HG03103 (cell line): ENCODE data around the gene XRN1.
"Not testable (repeated sequence)": the region's sequence is repeated elsewhere in the genome, so short reads cannot be mapped to it uniquely, and the experiment has no call there.

Experiments
- ATAC-seq: cut with Tn5 transposase; IDR thresholded peaks from one replicate; pipeline ENCODE4 v1.9.1; 2021; ENCODE audit warnings: low read depth; ENCODE audit not compliant: unreplicated experiment

XRN1 gene

DNA sequence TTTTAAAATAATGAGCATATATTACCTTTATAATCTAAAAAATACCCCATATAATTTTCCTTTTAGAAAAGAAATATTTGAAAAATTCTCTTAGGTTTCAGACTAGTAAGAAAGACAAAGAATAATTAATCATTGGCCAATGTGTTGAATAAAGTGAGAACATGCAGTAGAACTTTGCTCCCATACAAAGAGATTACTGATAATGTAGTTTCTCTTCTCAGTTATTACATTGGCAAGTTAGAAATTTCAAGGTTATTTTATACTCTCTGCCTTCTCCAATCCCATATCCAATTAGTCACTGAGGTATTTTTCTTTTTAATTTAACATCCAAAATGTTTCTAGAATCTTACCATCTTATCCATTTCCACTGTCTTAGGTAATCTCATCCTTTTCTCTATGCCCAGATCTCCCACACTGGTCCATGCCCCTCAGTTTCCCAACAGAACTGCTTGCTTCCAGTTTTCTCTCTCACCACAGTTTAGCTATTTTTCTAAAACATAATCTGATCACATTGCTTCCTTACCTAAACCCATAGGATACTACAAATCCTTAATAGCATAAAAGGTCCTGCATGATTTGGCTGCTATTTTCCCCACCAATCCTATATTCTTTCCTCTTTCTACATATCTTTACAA lies 10.8 kb downstream of the XRN1 start:
- ATAC-seq = no peak

DNA sequence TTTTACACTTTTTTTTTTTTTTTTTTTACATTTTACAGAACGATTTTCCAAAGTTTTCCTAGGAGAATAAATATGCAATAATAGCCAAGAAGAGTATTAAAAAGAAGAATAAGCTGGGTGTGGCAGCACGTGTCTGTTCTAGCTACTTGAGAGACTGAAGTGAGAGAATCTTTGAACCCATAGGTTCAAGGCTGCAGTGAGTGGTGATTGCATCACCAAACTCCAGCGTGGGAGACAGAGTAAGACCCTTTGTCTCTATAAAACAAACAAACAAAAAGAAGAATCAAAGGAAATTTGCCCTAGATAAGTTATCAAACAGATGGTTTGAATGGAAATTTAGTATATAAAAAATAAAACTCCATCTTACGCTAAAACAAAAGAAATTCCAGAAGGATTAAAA lies 13.3 kb downstream of the XRN1 start:
- no peak for ATAC-seq

DNA sequence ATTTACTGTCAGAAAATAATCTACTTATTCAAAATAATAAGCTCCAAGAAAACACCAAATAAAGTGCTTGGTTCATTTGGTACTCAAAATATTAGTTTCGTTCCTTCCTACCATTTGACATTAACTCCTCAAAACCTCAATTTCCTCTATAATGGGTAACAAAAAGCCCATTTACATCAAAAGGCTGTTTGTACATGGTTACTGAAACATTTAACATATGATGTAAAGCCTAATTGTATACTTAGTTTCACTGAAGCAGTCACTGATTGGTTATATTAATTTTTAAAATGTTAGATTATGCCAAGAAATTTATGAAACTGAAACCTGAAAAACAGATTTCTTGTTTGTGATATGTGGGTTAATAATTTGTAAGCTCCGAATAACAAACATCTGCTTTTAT lies 14.7 kb downstream of the XRN1 start:
- no peak for ATAC-seq

DNA sequence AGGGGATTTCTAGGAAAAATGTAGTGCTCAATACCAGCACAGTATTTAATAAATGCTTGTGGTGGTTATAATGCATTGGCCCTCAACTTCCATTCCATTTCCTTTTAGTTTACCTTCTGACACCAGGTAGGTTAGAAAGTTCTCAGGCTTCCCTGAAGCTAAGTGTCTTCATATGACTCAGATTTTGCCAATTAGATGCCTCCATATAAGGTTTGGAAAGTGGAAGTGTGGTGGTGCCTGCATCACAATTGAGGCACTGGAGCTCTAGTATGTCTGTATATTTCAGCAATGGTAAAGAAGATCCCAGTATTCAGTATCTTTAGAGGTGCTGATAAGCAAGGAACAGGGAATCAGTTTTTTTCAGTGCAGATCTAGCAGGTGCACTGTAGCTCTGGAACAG lies 18.3 kb downstream of the XRN1 start:
- no peak for ATAC-seq

DNA sequence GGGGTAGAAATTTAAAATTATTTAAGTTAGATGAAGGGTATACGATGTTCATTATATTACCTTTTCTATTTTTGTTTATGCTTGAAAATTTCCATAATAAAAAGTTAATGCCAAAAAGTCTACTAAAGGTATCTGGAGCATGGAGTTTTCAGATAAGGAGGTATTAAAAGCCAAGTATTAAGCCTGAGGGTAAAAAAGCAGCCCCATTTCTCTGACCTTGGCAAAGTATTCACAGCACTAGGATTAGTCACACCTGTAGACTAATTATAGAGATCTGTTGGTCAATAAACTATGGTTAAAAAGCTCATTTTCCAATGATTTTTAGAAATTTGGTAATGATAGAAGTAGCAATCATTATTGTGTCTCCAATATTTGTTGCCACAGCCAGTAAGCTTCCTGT lies 23.1 kb downstream of the XRN1 start:
- no peak for ATAC-seq

DNA sequence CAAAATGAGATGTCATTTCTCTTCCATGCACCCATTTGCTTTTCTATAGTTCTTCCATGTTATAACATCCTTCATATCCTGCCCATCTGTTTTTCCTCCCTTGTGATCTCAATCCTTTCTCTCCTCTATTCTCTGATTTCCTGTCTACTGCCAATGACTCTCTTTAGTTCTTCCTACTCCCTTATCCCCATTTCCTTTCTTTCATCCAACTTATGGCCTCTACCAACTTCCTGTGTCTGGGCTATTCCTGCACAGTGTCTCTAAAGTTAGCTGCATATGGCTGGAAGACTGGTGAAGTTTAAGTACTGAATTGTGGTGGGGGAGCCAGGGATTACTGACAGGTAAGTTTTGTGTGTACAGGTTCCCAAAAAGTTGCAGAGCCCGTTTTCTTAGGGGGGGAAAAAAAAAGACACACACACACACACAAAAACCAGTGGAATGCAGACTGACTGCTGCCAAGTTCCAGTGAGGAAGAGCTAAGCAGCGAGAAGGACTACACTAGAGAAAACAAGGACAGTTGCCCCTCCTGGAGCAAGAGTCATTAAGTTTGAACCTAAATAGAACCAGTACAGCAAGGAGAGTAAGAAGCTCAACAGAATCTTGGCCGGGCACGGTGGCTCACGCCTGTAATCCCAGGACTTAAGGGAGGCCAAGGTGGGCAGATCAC lies 28.8 kb downstream of the XRN1 start:
- ATAC-seq = no peak

DNA sequence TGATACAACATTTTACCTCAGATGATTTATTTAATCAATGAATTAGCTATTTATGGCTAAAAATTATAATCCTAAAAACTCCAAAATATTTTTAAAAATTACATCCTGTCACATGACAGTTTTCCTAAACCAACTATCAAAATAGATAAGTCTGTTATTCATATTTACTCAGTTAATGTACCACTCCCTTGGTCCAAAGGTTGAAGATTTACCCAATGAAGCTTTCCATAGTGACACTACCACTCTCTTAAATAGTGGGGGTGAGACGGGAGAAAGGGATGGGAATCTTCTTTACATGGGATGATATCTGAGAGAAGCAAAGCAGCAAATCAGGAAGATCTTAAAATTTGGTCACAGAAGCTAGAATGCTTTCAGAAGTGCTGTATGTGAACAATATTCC lies 30.5 kb downstream of the XRN1 start:
- ATAC-seq = no peak

DNA sequence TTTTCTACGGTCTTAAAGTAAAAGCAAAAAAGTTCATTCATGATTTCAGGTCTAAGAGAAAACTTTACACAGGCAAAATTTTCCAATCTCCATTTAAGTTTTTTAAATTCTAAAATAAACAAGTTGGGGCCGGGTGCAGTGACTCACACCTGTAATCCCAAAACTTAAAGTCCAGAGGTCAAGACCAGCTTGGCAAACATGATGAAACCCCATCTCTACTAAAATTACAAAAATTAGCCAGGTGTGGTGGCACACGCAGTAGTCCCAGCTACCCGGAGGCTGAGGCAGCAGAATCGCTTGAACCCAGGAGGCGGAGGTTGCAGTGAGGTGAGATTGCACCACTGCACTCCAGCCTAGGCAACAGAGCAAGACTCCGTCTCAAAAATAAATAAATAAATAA lies 47.3 kb downstream of the XRN1 start:
- ATAC-seq = not testable (repeated sequence)

DNA sequence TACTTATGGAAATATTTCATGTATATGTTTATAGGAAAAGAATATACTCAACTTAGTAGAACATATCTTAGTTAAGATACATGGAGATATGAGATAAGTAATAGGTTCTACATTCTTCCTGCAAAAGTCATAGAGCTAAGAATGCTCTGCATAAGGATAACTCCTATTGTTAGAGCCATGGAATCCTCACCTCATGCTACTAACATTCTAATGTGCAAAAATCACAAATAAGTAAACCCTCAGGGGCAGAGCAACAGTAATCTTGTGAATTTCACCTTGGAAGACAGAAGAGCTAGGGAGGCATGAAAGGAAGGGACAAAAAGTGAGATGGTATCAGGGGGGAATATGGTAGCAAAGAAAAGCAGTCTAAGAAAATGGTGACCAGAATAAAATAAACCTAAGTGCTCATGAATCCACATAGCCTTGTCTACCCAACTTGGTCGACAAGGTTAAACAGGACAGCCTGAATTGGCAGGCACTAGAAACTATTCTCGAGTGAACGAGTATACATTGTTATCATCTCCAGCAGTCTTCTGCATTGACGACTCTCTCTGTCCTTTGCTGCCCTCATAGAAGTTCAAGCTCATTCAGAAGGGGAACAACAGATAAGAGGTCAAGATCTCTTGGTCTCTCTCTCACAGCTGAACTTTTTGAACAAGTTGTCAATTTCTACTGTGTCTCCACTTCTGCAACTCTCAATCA lies 52.8 kb downstream of the XRN1 start:
- no peak for ATAC-seq

DNA sequence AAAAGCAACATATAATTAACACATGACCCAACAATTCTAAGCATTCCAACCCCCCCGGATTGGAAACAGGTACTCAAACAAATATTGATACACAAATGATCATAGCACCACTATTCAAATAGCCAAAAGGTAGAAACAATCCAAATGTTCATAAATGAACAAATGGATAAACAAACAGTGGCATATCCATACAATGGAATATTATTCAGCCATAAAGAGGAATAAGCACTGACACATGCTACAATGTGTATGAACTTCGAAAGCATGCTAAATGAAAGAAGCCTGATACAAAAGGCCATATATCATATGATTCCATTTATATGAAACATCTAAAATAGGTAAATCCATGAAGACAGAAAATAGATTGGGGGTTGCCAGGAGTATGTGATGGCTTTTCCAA lies 62.8 kb downstream of the XRN1 start:
- ATAC-seq = no peak

DNA sequence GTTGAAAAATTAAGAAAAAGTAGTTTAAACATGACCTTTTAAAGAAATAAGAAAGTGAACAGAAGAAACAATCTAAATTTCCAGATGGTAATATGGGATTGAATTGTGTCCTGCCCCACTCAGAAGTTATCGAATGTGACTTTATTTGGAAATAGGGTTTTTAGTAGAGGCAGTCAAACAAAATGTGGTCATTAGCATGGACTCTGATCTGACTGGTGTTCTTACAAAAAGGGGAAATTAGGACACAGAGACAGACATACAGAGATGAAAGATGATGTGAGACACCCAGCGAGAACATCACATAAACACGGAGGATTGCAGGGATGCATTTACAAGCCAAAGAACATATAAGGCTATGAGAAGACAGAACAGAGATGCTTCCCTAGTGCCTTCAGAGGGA lies 73.2 kb downstream of the XRN1 start:
- no peak for ATAC-seq

DNA sequence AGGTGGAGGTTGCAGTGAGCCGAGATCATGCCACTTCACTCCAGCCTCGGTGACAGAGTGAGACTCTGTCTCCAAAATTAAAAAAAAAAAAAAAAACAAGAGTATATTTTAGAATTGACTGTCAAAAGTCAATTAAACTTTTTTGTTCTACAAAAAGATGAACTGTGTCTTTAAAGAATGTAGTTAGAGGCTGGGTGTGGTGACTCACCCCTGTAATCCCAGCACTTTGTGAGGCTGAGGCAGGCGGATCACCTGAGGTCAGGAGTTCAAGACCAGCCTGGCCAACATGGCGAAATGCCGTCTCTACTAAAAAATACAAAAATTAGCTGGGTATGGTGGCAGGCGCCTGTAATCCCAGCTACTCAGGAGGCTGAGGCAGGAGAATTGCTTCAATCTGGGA lies 78.3 kb downstream of the XRN1 start:
- ATAC-seq = not testable (repeated sequence)

DNA sequence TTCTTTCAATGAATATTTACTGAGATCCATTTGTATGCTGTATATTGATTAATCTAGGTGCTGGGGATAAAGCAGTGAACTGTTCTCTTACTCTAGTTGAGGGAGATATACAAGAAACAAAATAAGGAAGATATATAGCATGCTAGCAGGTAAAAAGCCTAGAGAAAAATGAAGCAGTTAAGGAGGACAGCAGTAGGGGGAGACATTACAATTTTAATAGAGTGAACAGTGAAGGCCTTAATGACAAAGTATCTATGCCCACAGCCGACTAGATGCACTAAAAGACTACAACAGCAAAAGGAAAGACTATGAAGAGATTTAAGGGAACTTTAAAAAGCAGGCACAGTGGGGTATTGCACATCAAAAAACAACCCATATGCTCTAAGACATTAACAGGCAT lies 81.4 kb downstream of the XRN1 start:
- ATAC-seq = no peak

DNA sequence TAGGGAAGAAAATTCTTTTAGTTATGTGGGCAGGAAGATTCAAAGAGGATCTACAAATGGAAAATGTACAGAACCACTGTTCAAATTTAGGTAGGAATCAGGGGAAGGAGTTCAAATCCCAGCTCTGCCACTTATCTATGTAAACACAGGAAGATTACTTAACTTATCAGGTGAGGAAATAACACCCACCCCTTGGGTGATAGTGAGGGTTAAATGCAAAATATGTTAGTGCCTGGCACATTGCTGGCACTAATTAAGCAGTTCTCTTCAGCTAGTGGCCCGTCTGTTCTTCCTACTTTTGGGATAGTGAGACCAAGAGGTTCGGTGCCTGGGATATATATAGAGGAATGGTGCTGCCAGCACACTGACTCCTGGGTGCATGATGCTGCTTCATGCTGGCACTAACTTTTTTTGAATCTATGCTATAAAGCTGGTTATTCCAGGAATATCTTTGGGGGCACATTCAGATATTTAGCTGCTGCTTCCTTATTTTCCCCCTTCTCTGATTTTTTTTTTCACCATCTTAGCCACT lies 83.8 kb downstream of the XRN1 start:
- no peak for ATAC-seq

DNA sequence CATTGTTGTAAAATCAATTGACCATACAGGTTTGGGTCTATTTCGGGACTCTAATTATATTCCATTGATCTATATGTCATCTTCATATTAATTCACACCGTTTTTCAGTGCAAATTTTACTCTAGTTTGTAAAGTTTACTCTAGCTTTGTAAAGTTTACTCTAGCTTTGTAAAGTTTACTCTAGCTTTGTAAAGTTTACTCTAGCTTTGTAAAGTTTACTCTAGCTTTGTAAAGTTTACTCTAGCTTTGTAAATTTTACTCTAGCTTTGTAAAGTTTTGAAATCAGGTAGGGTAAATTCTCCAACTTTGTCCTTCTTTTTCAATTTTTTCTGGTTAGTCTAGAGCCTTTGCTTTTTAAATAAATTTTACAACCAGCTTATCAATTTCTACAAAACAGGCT lies 84.4 kb downstream of the XRN1 start:
- ATAC-seq = not testable (repeated sequence)

DNA sequence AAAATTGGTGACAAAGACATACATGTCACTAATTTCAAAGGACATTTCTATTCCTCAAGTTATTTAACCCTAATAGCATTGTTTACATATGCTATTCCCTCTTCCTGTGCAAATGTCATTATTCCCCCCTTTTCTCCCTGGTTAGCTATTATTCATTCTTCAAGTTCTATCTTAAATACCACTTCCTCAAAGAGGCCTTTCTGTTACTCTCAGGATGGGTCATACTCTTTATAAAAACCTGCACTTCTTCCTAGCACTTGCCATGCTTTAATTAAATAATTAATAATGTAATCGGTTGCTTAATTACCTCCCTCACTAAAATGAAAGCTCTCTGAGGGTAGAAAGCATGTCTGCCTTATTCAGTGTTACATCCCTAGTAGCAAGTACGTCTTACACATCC lies 88.5 kb downstream of the XRN1 start:
- no peak for ATAC-seq

DNA sequence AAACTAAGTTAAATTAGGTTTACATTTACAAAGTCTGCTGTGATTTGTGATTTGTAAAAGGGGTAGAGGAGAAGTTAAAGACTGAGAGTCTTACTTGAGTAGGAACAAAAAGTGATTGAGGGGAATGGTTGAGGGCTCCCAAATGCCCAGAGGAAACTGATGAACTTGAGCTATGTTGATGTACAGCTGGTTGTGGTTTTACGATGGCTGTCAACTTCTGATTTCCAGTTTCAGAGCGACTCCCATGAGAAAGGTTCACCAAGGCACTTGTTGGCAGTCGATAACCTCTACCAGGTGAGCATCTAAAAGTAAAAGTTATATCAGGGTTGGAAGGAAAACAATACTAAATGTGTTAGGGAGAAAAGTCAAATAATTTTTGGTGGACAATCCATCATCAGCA lies 91.0 kb downstream of the XRN1 start:
- ATAC-seq = no peak

DNA sequence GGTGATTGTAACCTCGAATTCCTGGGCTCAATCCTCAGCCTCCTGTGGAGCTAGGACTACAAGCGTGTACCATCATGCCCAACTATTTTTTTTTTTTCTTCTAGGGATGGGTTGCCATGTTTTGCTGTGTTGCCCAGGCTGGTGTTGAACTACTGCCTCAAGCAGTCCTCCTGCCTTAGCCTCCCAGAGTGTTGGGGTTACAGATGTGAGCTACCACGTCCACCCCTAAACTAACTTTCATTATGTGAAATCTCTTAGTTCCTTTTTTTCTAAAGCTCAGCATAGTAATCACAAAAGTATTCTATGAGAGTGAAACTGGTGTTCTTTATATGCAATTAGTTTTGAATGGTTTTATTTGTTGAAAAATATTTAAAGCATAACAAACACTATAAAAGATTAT lies 92.1 kb downstream of the XRN1 start:
- no peak for ATAC-seq

DNA sequence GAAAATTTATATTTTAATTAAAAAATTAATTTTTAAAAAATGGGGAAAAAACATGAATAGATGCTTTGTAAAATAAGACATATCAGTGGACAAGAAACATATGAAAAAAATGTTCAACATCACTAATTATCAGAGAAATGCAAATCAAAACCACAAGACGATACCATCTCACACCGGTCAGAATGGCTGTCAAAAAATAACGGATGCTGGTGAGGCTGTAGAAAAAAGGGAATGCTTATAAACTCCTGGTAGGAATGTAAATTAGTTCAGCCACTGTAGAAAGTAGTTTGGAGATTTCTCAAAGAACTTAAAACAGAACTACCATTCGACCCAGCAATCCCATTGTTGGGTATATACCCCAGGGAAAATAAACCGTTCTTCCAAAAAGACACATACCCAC lies 93.8 kb downstream of the XRN1 start:
- ATAC-seq = no peak

DNA sequence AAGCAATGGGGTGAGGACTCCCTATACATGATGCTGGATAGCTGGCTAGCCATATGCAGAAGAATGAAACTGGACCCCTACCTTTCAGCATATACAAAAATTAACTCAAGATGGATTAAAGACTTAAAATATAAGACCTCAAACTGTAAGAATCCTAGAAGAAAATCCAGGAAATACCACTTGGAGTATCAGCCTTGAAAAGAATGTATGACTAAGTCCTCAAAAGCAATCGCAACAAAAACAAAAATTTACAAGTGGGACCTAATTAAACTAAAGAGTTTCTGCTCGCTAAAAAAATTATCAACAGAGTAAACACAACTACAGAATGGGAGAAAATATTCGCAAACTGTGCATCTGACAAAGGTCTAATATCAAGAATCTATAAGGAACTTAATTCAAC lies 94.3 kb downstream of the XRN1 start:
- no peak for ATAC-seq

DNA sequence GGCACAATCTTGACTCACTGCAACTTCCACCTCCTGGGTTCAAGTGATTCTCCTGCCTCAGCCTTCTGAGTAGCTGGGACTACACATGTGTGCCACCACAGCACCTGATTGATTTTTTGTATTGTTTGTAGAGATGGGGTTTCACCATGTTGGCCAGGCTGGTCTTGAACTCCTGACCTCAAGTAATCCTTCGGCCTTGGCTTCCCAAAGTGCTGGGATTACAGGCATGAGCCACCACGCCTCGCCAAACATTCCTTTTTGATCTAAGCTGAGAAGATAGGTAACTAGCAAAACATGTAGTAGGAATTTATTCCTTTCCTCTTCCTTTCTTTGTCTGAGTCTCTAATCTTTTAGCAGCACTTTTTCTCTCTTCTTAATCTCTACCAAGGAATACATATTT lies 95.1 kb downstream of the XRN1 start:
- not testable (repeated sequence) for ATAC-seq

DNA sequence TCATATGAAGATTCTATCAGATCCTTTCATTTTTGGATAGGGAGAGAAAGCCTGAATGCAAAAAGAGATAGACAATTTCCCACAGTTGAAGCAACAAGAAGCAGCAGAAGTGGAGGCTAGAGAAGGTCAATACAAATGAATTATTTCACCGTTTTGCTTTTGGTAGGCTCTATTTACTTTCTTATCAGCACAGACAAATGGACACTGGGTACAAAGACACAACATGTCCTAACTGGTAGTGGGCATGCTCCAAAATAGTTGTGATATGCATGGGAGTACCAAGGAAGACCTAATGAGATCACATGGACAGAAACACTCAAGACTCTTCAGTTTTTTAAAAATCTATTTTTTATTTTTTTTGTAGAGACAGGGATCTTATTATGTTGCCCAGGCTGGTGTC lies 99.4 kb downstream of the XRN1 start:
- no peak for ATAC-seq
